CD14-positive monocyte (primary cell): ENCODE measurements around the gene PRF1. TPM values are rescaled to one million over a fixed set of nuclear protein-coding genes. Genes with fewer than 3 reads are reported as not detected.

Experiments used
- DNase-seq, 3 donors: peaks; one replicate each; pipeline ENCODE4 v3.0.0-alpha.2; 2011 to 2022
- H2AFZ ChIP-seq: 2 replicates; pipeline ENCODE4 v1.6.0; 2012; ENCODE audit warnings: mild to moderate bottlenecking, low read depth, low read length, inconsistent platforms; ENCODE audit not compliant: insufficient read depth, poor library complexity, severe bottlenecking
- H3K27ac ChIP-seq, 2 donors: 1 replicate in 1 of 2; 2 replicates in 1 of 2; pipeline ENCODE4 v1.5.1; 2012 to 2013; ENCODE audit warnings: low read length in 2 of 2, control low read depth in 1 of 2, inconsistent platforms in 1 of 2, low read depth in 1 of 2, mild to moderate bottlenecking in 1 of 2
- H3K27me3 ChIP-seq, 2 donors: one replicate each; pipeline versions ENCODE4 v1.6.0 to v1.6.1; 2011 to 2013; ENCODE audit warnings: low read length in 2 of 2; ENCODE audit not compliant: control insufficient read depth in 2 of 2, insufficient read depth in 2 of 2
- H3K36me3 ChIP-seq, 2 donors: replicated peaks in 1 of 2; 1 replicate in 1 of 2; 2 replicates in 1 of 2; pipeline versions ENCODE4 v1.5.1 to v1.6.1; 2012 to 2013; ENCODE audit warnings: low read length in 2 of 2, control low read depth in 1 of 2, inconsistent platforms in 1 of 2, mild to moderate bottlenecking in 1 of 2; ENCODE audit not compliant: insufficient read depth in 2 of 2, control insufficient read depth in 1 of 2
- H3K4me1 ChIP-seq, 2 donors: 1 replicate in 1 of 2; 2 replicates in 1 of 2; pipeline versions ENCODE4 v1.5.1 to v1.6.1; 2012 to 2013; ENCODE audit warnings: low read length in 2 of 2, control low read depth in 1 of 2, inconsistent platforms in 1 of 2, mild to moderate bottlenecking in 1 of 2, moderate library complexity in 1 of 2; ENCODE audit not compliant: insufficient read depth in 2 of 2, control insufficient read depth in 1 of 2
- H3K4me2 ChIP-seq: replicated peaks from 2 replicates; pipeline ENCODE3; 2012; ENCODE audit warnings: low read length, moderate library complexity, mild to moderate bottlenecking; ENCODE audit not compliant: poor library complexity, severe bottlenecking; ENCODE audit errors: extremely low read depth
- H3K4me3 ChIP-seq, 3 experiments: fragments of 200-600 bp in 1 of 3; sonication (generic) in 1 of 3; replicated peaks in 1 of 3; 1 replicate in 2 of 3; 2 replicates in 1 of 3; pipeline ENCODE4 v1.5.1; 2011 to 2013; ENCODE audit warnings: low read length in 3 of 3, mild to moderate bottlenecking in 3 of 3, control low read depth in 2 of 3, low read depth in 2 of 3, inconsistent platforms in 1 of 3, moderate library complexity in 1 of 3
- H3K79me2 ChIP-seq: 2 replicates; pipeline ENCODE4 v1.6.0; 2012; ENCODE audit warnings: mild to moderate bottlenecking, control low read depth, inconsistent platforms, low read length, moderate library complexity; ENCODE audit not compliant: insufficient read depth
- H3K9ac ChIP-seq: 2 replicates; pipeline ENCODE4 v1.6.0; 2017; ENCODE audit warnings: low read length, mild to moderate bottlenecking; ENCODE audit not compliant: insufficient read depth, poor library complexity, severe bottlenecking
- H3K9me3 ChIP-seq, 2 donors: replicated peaks in 1 of 2; 1 replicate in 1 of 2; 2 replicates in 1 of 2; pipeline versions ENCODE4 v1.5.1 to v1.6.1; 2012 to 2013; ENCODE audit warnings: low read length in 2 of 2, control low read depth in 1 of 2; ENCODE audit not compliant: control insufficient read depth in 1 of 2, insufficient read depth in 1 of 2
- H4K20me1 ChIP-seq: 2 replicates; pipeline ENCODE4 v1.6.0; 2012; ENCODE audit warnings: mild to moderate bottlenecking, low read length, control low read depth, moderate library complexity; ENCODE audit not compliant: insufficient read depth
- H3K27ac Mint-ChIP-seq, 7 donors: one replicate each; pipeline ENCODE4 v1.8.0; 2020; ENCODE audit warnings: mild to moderate bottlenecking in 7 of 7, mixed read lengths in 7 of 7, moderate library complexity in 6 of 7, inconsistent platforms in 2 of 7
- H3K27me3 Mint-ChIP-seq, 3 donors: one replicate each; pipeline ENCODE4 v1.8.0; 2021 to 2022; ENCODE audit warnings: low read depth in 3 of 3, mild to moderate bottlenecking in 3 of 3, mixed read lengths in 3 of 3, moderate library complexity in 3 of 3, inconsistent platforms in 1 of 3
- H3K36me3 Mint-ChIP-seq, 2 donors: one replicate each; pipeline ENCODE4 v1.8.0; 2020; ENCODE audit warnings: mixed read lengths in 2 of 2, inconsistent platforms in 1 of 2, mild to moderate bottlenecking in 1 of 2
- H3K4me1 Mint-ChIP-seq: one replicate; pipeline ENCODE4 v1.8.0; 2020; ENCODE audit warnings: mild to moderate bottlenecking, mixed read lengths
- H3K4me3 Mint-ChIP-seq, 2 donors: one replicate each; pipeline ENCODE4 v1.8.0; 2020; ENCODE audit warnings: mild to moderate bottlenecking in 2 of 2, mixed read lengths in 2 of 2, moderate library complexity in 1 of 2
- H3K9me3 Mint-ChIP-seq, 7 donors: one replicate each; pipeline ENCODE4 v1.8.0; 2020 to 2022; ENCODE audit warnings: mixed read lengths in 7 of 7, mild to moderate bottlenecking in 6 of 7, moderate library complexity in 6 of 7, inconsistent platforms in 2 of 7
- CTCF ChIP-seq: fragments of 200-600 bp; IDR thresholded peaks from one replicate; pipeline ENCODE4 v1.8.0; 2022; ENCODE audit warnings: antibody characterized with exemption, mild to moderate bottlenecking
- WGBS: methylation state at CpG from one replicate; pipeline ENCODE4 v1.1.5; 2013; ENCODE audit warnings: missing lambda C conversion rate; ENCODE audit not compliant: insufficient coverage; 5-methylcytosine and 5-hydroxymethylcytosine counted together
- intact Hi-C, 2 donors: fragments of 100-400 bp; cut with micrococcal nuclease; formaldehyde crosslinking; loops; one replicate each; pipeline versions ENCODE4 v1.15.0 to v1.15.1; 2023
- polyA plus RNA-seq, 3 donors: library from polyadenylated mRNA; depleted of rRNA in 1 of 3; unstranded in 2 of 3; stranded (reverse) in 1 of 3; fragments of 300-500 nt in 2 of 3; fragments of >200 nt in 1 of 3; fragmentation: Illumina TruSeq in 2 of 3; gene quantifications; 1 replicate in 2 of 3; 2 replicates in 1 of 3; pipeline ENCODE4 v1.2.3, GENCODE V29; 2012 to 2021

PRF1 gene
- polyA plus RNA-seq, 3 donors, result 0.09 to 2.7 (median 2.4) TPM

GRCh38 chr10:70593513-70593890 is 9.0 kb downstream of the PRF1 start:
- intact Hi-C loops, result no loop called here
- Histone ChIP-seq H4K20me1 (no peaks in the 10 kb centered on the region), H3K4me1 (peaks cover 4 to 9% of the 10 kb centered on the region in 2 donors), H3K4me2 (no peak overlapping the region), H3K9ac (no peak overlapping the region), H3K27ac (no peak overlapping the region), H3K36me3 (no peaks in the 10 kb centered on the region), H3K4me3 (no peak overlapping the region), H3K79me2 (no peaks in the 10 kb centered on the region), H2AFZ (no peak overlapping the region), H3K27me3 (no peaks in the 10 kb centered on the region), H3K9me3 (no peaks in the 10 kb centered on the region)
- no peak overlapping the region for H3K4me3 Mint-ChIP-seq
- WGBS, result 92% methylated on average over 7 of the region's 7 CpGs
- no peak overlapping the region for H3K27ac Mint-ChIP-seq
- TF ChIP-seq CTCF, result no peak
- H3K36me3 Mint-ChIP-seq, result no peaks in the 10 kb centered on the region
- peaks cover 3 to 10% (median 6%) of the 10 kb centered on the region in 3 donors for H3K27me3 Mint-ChIP-seq
- H3K9me3 Mint-ChIP-seq, result peaks cover 0 to 2% (median 0%) of the 10 kb centered on the region in 7 donors
- H3K4me1 Mint-ChIP-seq, result peaks cover 12% of the 10 kb centered on the region
- no peak for DNase-seq

- Mint-ChIP-seq H3K27ac (peak overlapping the region in 1 of 7 donors; percentile 78), H3K4me3 (peak overlapping the region in 1 of 2 donors; percentile 56), H3K4me1 (peaks cover 12% of the 10 kb centered on the region), H3K36me3 (no peaks in the 10 kb centered on the region), H3K27me3 (peaks cover 3 to 10% (median 9%) of the 10 kb centered on the region in 3 donors), H3K9me3 (peaks cover 0 to 2% (median 0%) of the 10 kb centered on the region in 7 donors)
- Histone ChIP-seq H3K36me3 (no peaks in the 10 kb centered on the region), H3K4me1 (peaks cover 4 to 9% of the 10 kb centered on the region in 2 donors), H3K9me3 (no peaks in the 10 kb centered on the region), H3K27me3 (no peaks in the 10 kb centered on the region), H2AFZ (peak overlapping the region; percentile 30), H3K27ac (no peak overlapping the region), H3K79me2 (no peaks in the 10 kb centered on the region), H4K20me1 (no peaks in the 10 kb centered on the region), H3K4me3 (no peak overlapping the region), H3K9ac (no peak overlapping the region), H3K4me2 (no peak overlapping the region)
- intact Hi-C loops, result no loop called here
- TF ChIP-seq CTCF, result no peak
- 18% methylated on average over 9 of the region's 16 CpGs for WGBS
- peak in 1 of 3 donors; percentile 23 for DNase-seq
These were observed 9.6 kb downstream of the PRF1 start for GRCh38 chr10:70592746-70593512.
